ENCODE measurements around the gene CAMLG.

Gene CAMLG

GRCh38 chr5:134784241-134784920 lies 46.0 kb downstream of the CAMLG start:
- no peak for FAIRE-seq

- no peak for FAIRE-seq
Measured at GRCh38 chr5:134784946-134785620, 46.7 kb downstream of the CAMLG start.

GRCh38 chr5:134787692-134788091 lies 49.3 kb downstream of the CAMLG start:
- FAIRE-seq, result no peak

- FAIRE-seq, result no peak
Measured at GRCh38 chr5:134791580-134791979, 53.2 kb downstream of the CAMLG start.

- no peak for FAIRE-seq
Measured at GRCh38 chr5:134792286-134792685, 53.9 kb downstream of the CAMLG start.

GRCh38 chr5:134793111-134793510 lies 54.8 kb downstream of the CAMLG start:
- FAIRE-seq, result no peak

- FAIRE-seq, result no peak
Measured at GRCh38 chr5:134794082-134794481, 55.7 kb downstream of the CAMLG start.

GRCh38 chr5:134794819-134795218 lies 56.5 kb downstream of the CAMLG start:
- FAIRE-seq, result no peak

- FAIRE-seq, result no peak
Measured at GRCh38 chr5:134798468-134798867, 60.1 kb downstream of the CAMLG start.

Measured in A204.1 (cell line).